HepG2 (cell line): ENCODE results near the gene HLA-DMB.

Experiments
- CHCHD3 ChIP-seq: sonication (generic); formaldehyde crosslinking; IDR thresholded peaks from 2 replicates; pipeline ENCODE4 v1.8.0; 2022; ENCODE audit warnings: mild to moderate bottlenecking, missing genetic modification reagents, moderate library complexity
- EP300 ChIP-seq, 3 experiments: sonication (generic) in 1 of 3; formaldehyde crosslinking in 1 of 3; IDR thresholded peaks; 2 replicates each; pipeline versions ENCODE4 v1.5.1 to v1.6.1; 2011 to 2020; ENCODE audit warnings: low read depth in 2 of 3, low read length in 2 of 3, borderline replicate concordance in 1 of 3, improper control_type of control experiment in 1 of 3, mild to moderate bottlenecking in 1 of 3, missing genetic modification reagents in 1 of 3, moderate library complexity in 1 of 3
- JUND ChIP-seq: sonication (generic); formaldehyde crosslinking; IDR thresholded peaks from 2 replicates; pipeline ENCODE4 v1.8.0; 2022; ENCODE audit warnings: mild to moderate bottlenecking, missing genetic modification reagents
- RAD21 ChIP-seq: fragments of 450-650 bp; formaldehyde crosslinking; IDR thresholded peaks from 2 replicates; pipeline ENCODE4 v1.5.0; 2020; ENCODE audit warnings: mild to moderate bottlenecking
- SMAD1 ChIP-seq: sonication (generic); formaldehyde crosslinking; IDR thresholded peaks from 2 replicates; pipeline ENCODE4 v1.4.0; 2020; ENCODE audit warnings: missing genetic modification reagents, low read depth, mild to moderate bottlenecking, borderline replicate concordance
- ZNF598 ChIP-seq: sonication (generic); formaldehyde crosslinking; IDR thresholded peaks from 2 replicates; pipeline ENCODE4 v1.5.1; 2020; ENCODE audit warnings: mild to moderate bottlenecking, missing genetic modification reagents, borderline replicate concordance
- ZNF777 ChIP-seq: sonication (generic); formaldehyde crosslinking; IDR thresholded peaks from 2 replicates; pipeline ENCODE4 v1.4.0; 2020; ENCODE audit warnings: missing genetic modification reagents
- TF ChIP-seq, protein P1 (sequence below): sonication (generic); formaldehyde crosslinking; IDR thresholded peaks from 2 replicates; pipeline ENCODE4 v1.5.0; 2020; ENCODE audit warnings: mild to moderate bottlenecking, missing genetic modification reagents, moderate library complexity
- TF ChIP-seq, protein P2 (sequence below), 2 experiments: sonication (generic) in 1 of 2; formaldehyde crosslinking in 1 of 2; IDR thresholded peaks; 2 replicates each; pipeline versions ENCODE4 v1.5.1 to v1.6.1; 2011 to 2020; ENCODE audit warnings: borderline replicate concordance in 1 of 2, low read depth in 1 of 2, low read length in 1 of 2, mild to moderate bottlenecking in 1 of 2, missing genetic modification reagents in 1 of 2, moderate library complexity in 1 of 2

DNA sequence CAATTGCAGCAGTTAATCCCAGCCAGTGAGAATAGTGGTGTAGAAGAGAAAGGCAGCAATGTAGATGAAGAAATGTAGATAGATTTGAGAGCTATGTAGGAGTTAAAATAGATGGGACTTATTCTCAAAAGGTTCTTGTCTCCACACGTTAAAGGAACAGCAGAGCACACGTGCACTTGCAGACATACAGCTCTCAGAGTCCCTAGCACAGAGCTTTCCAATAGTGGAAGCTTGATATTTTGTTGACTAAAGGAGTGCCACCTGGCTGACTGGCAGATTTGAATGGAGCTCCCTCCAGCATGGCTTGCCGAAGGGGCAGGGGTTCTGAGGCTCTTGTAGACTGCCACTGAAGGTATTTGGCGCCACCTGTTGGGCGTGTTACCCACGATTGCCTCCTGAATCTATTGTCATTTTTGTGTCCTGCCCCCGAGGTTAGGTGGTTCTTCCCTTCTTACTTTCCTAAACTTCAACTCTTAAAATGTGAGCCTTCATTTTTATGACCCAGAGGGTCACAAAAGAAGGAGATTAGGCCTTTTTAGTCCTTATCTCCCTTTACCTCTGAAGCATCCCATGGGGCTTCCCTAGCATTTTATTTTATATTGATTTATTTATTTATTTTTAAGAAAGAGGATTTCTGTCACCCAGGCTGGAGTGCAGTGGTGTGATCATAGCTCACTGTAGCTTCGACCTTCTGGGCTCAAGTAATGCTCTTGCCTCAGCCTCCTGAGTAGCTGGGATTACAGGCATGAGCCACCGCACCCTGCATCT lies 44.0 kb upstream of the HLA-DMB start:
- no peak for TF ChIP-seq SMAD1 (CRISPR knock-in tag)
- TF ChIP-seq, protein P1, sequence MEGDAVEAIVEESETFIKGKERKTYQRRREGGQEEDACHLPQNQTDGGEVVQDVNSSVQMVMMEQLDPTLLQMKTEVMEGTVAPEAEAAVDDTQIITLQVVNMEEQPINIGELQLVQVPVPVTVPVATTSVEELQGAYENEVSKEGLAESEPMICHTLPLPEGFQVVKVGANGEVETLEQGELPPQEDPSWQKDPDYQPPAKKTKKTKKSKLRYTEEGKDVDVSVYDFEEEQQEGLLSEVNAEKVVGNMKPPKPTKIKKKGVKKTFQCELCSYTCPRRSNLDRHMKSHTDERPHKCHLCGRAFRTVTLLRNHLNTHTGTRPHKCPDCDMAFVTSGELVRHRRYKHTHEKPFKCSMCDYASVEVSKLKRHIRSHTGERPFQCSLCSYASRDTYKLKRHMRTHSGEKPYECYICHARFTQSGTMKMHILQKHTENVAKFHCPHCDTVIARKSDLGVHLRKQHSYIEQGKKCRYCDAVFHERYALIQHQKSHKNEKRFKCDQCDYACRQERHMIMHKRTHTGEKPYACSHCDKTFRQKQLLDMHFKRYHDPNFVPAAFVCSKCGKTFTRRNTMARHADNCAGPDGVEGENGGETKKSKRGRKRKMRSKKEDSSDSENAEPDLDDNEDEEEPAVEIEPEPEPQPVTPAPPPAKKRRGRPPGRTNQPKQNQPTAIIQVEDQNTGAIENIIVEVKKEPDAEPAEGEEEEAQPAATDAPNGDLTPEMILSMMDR (CRISPR knock-in tag) = peak; percentile 96
- TF ChIP-seq RAD21 = peak; percentile 90
- TF ChIP-seq EP300 (IDR thresholded peaks at IDR 0.05; ENCODE audit: low read depth in 2 of 2, low read length in 2 of 2) = no peak
- no peak for TF ChIP-seq EP300 (CRISPR knock-in tag; IDR thresholded peaks at IDR 0.05; ENCODE audit: borderline replicate concordance)
- TF ChIP-seq ZNF777 = no peak
- TF ChIP-seq CHCHD3 (CRISPR knock-in tag) = no peak
- no peak for TF ChIP-seq JUND (CRISPR knock-in tag)
- TF ChIP-seq, protein P2, sequence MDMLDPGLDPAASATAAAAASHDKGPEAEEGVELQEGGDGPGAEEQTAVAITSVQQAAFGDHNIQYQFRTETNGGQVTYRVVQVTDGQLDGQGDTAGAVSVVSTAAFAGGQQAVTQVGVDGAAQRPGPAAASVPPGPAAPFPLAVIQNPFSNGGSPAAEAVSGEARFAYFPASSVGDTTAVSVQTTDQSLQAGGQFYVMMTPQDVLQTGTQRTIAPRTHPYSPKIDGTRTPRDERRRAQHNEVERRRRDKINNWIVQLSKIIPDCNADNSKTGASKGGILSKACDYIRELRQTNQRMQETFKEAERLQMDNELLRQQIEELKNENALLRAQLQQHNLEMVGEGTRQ (IDR thresholded peaks at IDR 0.05; ENCODE audit: low read depth, low read length) = no peak
- TF ChIP-seq, protein P2 (CRISPR knock-in tag; IDR thresholded peaks at IDR 0.05; ENCODE audit: borderline replicate concordance) = no peak
- no peak for TF ChIP-seq ZNF598 (CRISPR knock-in tag)
